NOMO-1 treated with dmso at 0.1 percent for 144 hours (cell line): Measurements from ENCODE around the gene NETO2.
"Not testable (repeated sequence)": the region's sequence is repeated elsewhere in the genome, so short reads cannot be mapped to it uniquely, and the experiment has no call there.

Experiments used
- DNase-seq: peaks from one replicate; lab custom pipeline; 2025; ENCODE audit not compliant: unreplicated experiment; lab: John Stamatoyannopoulos, UW

NETO2 gene

GRCh38 chr16:47136099-47136842 is 7.5 kb downstream of the NETO2 start:
- DNase-seq = no peak

GRCh38 chr16:47134550-47134949 is 9.2 kb downstream of the NETO2 start:
- no peak for DNase-seq

GRCh38 chr16:47132308-47132707 is 11.4 kb downstream of the NETO2 start:
- no peak for DNase-seq

GRCh38 chr16:47129755-47130435 is 13.8 kb downstream of the NETO2 start:
- no peak for DNase-seq

- DNase-seq = no peak
These were observed 16.2 kb downstream of the NETO2 start for GRCh38 chr16:47127541-47127940.

- no peak for DNase-seq
These were observed 18.0 kb downstream of the NETO2 start for GRCh38 chr16:47125757-47126156.

GRCh38 chr16:47113130-47113529 is 30.6 kb downstream of the NETO2 start:
- DNase-seq = no peak

- no peak for DNase-seq
These were observed 32.8 kb downstream of the NETO2 start for GRCh38 chr16:47110939-47111338.

- DNase-seq = no peak
These were observed 34.4 kb downstream of the NETO2 start for GRCh38 chr16:47109361-47109760.

- not testable (repeated sequence) for DNase-seq
These were observed 40.8 kb downstream of the NETO2 start for GRCh38 chr16:47102921-47103320.

GRCh38 chr16:47097154-47097553 is 46.6 kb downstream of the NETO2 start:
- DNase-seq = not testable (repeated sequence)

GRCh38 chr16:47096297-47096696 is 47.4 kb downstream of the NETO2 start:
- DNase-seq = no peak

- no peak for DNase-seq
These were observed 59.5 kb downstream of the NETO2 start for GRCh38 chr16:47084198-47084597.

- no peak for DNase-seq
These were observed 61.5 kb downstream of the NETO2 start for GRCh38 chr16:47082099-47082865.

GRCh38 chr16:47081115-47081514 is 62.6 kb downstream of the NETO2 start:
- DNase-seq = no peak

GRCh38 chr16:47079860-47080259 is 63.9 kb downstream of the NETO2 start:
- no peak for DNase-seq

GRCh38 chr16:47073223-47074155 is 70.3 kb downstream of the NETO2 start:
- DNase-seq = no peak

GRCh38 chr16:47072158-47072557 is 71.6 kb downstream of the NETO2 start:
- no peak for DNase-seq

GRCh38 chr16:47069841-47070584 is 73.7 kb downstream of the NETO2 start:
- no peak for DNase-seq

GRCh38 chr16:47069313-47069712 is 74.4 kb downstream of the NETO2 start:
- DNase-seq = no peak
